RKO (cell line): ENCODE measurements around the gene BTG2.

Experiments used
- DNase-seq: peaks from one replicate; pipeline ENCODE4 v3.0.0-alpha.2; 2016; ENCODE audit warnings: low spot score

BTG2 gene

DNA sequence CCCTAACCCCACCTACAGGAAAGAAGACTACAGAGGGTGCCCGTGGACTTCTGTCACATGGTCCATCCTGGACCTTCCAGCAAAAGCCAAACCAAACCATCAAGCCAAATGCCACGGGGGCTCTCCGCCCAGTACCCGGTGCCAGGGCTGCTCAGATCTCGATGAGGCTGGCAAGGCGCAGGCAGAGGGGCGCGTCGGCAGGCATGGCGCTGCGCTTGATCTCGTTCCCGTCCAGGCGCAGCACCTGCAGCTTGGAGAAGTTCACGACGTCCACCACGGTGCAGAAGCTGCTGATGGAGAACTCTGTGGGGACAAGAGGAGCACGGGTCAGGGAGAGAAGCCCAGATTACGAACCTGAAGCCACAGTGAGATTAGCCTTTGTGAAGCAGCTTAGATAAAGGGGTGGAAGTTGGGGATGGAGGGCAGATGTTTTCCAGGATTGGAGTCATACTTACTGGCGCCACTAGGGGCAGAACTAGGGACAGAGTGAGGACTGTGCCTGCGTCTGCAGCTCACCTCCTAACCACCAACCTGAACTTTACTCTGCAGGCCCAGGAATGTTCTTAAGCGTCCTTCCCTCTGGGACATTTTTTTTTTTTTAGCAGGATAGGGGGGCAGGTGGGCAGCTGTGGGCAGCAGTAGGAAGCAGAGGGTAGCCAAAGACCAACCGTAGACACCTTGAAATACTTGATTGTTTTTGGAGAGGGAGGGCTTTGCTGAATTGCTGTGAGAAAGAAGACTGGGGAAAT is 37.0 kb downstream of the BTG2 start:
- DNase-seq, result peak; percentile 42

DNA sequence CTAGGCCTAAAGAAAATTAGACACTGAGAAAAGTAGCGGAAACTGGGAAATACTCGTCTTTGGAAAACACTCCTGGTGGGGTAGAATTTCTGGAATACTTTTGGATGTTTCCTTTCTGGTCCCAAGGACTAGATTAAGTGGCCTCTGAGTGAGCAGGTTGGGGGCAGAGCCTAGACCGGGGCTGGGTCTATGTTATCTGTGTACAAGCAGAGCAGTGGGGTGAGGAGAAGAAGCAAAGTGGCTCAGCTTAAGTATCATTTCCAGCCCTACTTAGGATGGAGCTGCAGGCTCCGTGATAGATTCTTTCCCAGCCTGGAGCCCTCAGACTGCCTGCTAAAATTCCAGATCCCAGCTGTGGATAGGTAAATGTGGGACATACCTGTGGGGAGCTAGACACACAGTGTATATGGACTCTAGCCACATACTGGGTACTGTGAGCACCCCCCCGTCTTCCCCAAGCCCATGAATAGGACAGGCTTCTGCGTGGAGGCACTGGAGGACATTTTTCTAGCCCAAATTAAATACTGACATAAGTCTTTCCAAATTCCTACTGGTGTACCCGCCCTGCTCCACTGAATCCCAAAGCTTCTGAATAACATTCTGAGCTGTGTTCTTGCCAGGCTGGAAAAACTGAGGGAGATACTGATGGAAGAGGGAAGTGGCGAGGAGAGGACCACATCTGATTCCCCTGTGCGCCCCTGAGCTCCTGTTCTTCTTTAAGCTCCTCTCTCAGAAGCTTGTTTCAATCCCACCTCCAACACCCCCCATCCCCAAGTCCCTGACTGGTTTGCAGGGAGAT is 38.8 kb downstream of the BTG2 start:
- no peak for DNase-seq

GRCh38 chr1:203346060-203346768 is 40.9 kb downstream of the BTG2 start:
- DNase-seq, result no peak

- DNase-seq, result no peak
Measured at GRCh38 chr1:203346769-203347102, 41.4 kb downstream of the BTG2 start.

DNA sequence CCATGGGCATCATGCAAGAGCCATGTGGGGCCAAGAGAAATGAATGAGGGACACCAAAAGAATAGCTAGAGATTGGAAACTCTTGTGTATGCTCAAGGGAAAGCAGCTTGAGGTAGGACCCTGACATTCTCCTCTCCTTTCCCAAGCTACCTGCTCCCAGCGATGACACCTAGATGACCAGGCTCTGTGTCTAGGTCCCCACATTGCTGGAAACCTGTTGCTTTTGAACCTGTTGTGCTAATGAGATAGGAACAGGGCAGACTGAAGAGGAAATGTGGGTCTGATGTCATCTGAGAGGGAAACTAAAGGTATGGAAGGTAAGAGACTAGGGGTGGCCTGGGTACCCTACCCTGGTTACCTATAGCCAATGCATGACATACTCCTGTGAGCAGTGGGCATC is 43.8 kb downstream of the BTG2 start:
- DNase-seq, result no peak

GRCh38 chr1:203349773-203350524 is 44.6 kb downstream of the BTG2 start:
- no peak for DNase-seq

DNA sequence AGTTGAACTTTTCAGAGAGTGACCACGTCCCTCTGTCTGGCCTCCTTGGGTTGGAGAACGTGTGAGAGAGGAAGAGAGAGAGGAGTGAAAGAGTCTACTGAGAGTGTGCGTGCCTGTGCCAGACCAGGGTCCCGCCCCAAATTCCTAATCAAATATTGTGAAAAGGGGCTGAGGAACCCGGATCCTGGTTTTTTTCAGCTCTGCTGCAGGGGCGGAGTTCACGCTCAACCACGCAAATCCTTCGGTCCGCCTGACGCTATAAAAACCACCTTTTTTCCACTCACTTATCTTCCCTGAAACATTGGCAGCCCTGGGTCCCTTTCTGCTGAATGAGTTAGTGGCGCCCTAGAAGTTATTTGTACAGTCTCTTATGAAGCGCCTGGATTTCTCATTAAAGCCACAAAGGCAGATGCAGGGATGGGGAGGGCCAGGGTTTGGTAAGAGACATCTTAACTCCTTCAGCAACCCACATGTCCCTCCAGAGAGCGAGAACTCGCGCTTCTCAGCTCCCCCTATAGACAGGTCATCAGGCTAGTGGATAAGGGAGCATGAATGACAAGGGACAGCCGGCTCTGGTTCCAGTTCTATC is 45.8 kb downstream of the BTG2 start, which contains the start of gene FMOD:
Gene FMOD, minus strand, starts transcription at position 86 of the 589 bp plus-strand sequence. CDS start 2,852 bp downstream, outside the sequence.
- no peak for DNase-seq

- DNase-seq, result no peak
Measured at GRCh38 chr1:203353486-203353885, 48.2 kb downstream of the BTG2 start.

- no peak for DNase-seq
Measured at GRCh38 chr1:203354246-203354645, 48.9 kb downstream of the BTG2 start.

GRCh38 chr1:203359010-203359571 is 53.8 kb downstream of the BTG2 start:
- DNase-seq, result no peak
